ENCODE results near the gene ABCA8. TPM values are rescaled to one million over a fixed set of nuclear protein-coding genes. Genes with fewer than 3 reads are reported as not detected.

Gene ABCA8
- total RNA-seq, 2 donors from 2014 or later: not detected

DNA sequence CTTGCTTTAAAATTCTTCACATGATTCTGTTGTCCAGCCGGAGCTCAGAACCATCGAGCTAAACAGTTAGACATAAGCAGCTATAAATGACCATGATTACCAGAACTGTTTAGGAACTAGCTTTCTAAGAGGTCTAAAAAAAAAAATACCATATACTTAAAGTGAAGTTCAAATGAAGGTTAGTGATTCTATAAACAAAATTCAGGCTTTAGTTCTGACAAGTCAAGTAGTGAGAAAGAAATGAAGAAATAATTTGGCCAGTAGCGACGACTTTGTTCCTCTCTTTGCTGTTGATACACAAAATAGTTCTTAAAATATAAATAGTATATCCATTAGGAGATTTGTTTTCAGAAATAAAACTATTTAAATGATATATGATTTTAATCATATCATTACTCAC lies 27.7 kb downstream of the ABCA8 start:
- no peak for ATAC-seq
- Mint-ChIP-seq H3K4me3 (no peak overlapping the region), H3K27ac (no peak overlapping the region), H3K4me1 (no peaks in the 10 kb centered on the region), H3K36me3 (ENCODE audit: low read depth) (no peaks in the 10 kb centered on the region), H3K27me3 (peaks cover 6% of the 10 kb centered on the region)
- DNase-seq: no peak
- no peaks in the 10 kb centered on the region for H3K9me3 ChIP-seq (ENCODE audit: control insufficient read depth, low read length, poor library complexity, severe bottlenecking)

DNA sequence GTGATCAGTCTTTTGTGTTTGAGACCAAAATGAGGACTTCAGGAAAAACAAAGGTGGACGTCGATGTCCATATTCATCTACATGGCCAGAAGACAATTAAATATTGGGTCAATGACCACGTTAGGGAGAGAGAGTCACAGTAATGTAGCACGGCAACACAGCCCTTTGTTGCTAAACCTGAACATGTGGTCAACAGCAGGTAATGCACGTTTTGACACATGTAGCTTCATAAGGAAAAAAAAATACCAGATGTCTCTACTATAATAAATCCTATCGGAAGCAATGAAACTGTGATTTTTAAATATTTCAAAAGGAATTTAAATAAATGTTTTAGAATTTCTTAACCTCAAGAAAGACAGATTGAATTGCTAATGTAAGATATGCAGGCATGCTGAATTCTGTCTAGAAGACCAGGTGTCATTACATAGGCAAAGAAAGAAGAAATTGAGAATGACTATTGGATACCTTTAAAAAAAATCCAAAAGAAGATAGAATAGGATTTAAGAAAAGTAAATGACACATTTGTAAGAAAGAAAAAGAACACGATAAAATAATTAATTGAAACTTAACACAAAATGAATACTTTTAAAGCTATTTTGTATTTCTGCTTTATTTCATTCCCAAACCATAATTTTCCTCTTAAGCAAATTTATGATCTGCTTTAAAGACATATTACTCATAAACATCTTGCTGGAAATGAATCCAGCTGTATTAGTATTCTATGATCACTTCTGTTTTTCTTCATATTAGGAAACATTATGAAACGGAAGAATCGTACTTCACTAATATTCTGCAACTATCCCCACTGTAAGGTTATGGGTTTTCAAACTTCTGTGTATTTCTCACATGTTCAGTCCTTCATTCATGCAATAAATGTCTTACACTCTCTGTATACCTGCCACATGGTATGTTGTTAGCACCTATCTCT lies 30.1 kb downstream of the ABCA8 start:
- Mint-ChIP-seq H3K4me1 (no peaks in the 10 kb centered on the region), H3K36me3 (ENCODE audit: low read depth) (no peaks in the 10 kb centered on the region), H3K27me3 (peaks cover 6% of the 10 kb centered on the region), H3K27ac (no peak overlapping the region), H3K4me3 (no peak overlapping the region)
- H3K9me3 ChIP-seq (ENCODE audit: control insufficient read depth, low read length, poor library complexity, severe bottlenecking): no peaks in the 10 kb centered on the region
- DNase-seq (no peak), ATAC-seq (no peak)

DNA sequence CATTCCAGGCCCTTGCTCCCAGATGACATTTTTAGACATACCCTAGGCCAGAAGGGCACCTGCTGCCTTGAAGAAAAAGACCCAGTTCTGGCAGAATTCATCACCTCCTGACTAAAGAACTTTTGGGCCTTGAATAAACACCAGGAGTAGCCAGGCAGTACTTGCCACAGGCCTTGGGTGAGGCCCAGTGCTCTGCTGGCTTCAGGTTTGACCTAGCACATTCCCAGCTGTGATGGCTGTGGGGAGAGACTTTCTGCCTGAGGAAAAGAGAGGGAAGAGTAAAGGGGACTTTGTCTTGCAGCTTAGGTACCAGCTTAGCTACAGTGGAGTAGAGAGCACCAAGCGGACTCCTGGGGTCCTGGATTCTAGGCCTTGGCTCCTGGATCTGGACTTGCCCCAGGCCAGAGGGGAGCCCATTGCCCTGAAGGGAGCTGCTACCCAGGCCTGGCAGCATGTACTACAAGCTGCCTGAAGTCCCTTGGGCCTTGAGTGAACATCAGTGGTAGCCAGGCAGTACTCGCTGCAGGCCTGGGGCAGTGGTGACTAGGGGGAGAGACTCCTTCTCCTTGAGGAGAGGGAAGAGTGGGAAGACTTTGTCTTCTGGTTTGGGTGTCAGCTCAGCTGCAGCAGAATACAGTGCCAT lies 44.3 kb downstream of the ABCA8 start:
- Mint-ChIP-seq H3K4me3 (no peak overlapping the region), H3K4me1 (no peaks in the 10 kb centered on the region), H3K36me3 (ENCODE audit: low read depth) (no peaks in the 10 kb centered on the region), H3K27ac (no peak overlapping the region), H3K27me3 (no peaks in the 10 kb centered on the region)
- H3K9me3 ChIP-seq (ENCODE audit: control insufficient read depth, low read length, poor library complexity, severe bottlenecking): no peaks in the 10 kb centered on the region
- no peak for ATAC-seq
- no peak for DNase-seq

DNA sequence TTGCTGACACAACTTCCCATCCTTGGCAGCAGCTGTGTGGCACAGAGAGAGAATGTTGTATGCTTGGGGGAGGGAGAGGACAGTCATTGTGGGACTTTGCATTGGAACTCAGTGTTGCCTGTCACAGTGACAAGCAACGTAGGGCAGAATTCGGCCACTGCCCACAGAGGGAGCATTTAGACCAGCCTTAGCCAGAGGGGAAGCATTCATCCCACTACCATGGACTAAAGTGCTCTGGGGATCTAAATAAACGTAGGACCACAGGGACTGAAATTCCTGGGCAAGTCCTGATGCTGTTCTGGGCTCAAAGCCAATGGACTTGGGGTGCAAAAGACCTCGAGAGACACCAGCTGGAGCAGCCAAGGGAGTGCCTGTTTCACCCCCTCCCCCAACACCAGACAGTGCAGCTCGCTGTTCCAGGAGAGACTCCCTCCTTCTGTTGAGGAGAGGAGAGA lies 44.9 kb downstream of the ABCA8 start:
- no peak overlapping the region for H3K4me3 Mint-ChIP-seq
- no peak overlapping the region for H3K27ac Mint-ChIP-seq

DNA sequence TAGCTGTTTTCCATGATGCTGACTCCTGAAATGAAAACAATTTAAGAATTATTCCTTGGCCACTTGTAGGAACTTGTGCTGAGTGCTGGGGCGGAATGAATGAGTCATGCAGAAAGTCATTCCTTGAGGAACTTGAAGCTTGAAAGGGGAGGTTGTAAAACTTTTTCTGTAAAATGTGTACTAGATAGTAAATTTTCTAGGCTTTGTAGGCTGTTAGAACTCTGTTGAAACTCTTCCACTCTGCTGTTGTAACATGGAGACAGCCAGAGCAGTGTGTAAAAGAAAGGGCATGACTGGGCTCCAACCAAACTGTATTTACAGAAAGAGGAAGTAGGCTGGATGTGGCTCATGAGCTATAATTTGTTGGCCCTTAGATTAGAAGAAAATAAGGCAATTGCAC lies 46.1 kb downstream of the ABCA8 start:
- no peak overlapping the region for H3K27ac Mint-ChIP-seq
- no peaks in the 10 kb centered on the region for H3K36me3 Mint-ChIP-seq (ENCODE audit: low read depth)
- DNase-seq: no peak
- ATAC-seq: no peak
- H3K4me3 Mint-ChIP-seq: no peak overlapping the region
- no peaks in the 10 kb centered on the region for H3K27me3 Mint-ChIP-seq
- H3K9me3 ChIP-seq (ENCODE audit: control insufficient read depth, low read length, poor library complexity, severe bottlenecking): no peaks in the 10 kb centered on the region
- no peaks in the 10 kb centered on the region for H3K4me1 Mint-ChIP-seq

More for the DNA sequence above, 44.9 kb downstream of the ABCA8 start:
- no peak for ATAC-seq
- H3K4me1 Mint-ChIP-seq: no peaks in the 10 kb centered on the region
- no peaks in the 10 kb centered on the region for H3K36me3 Mint-ChIP-seq (ENCODE audit: low read depth)
- DNase-seq: no peak
- H3K27me3 Mint-ChIP-seq: no peaks in the 10 kb centered on the region
- no peaks in the 10 kb centered on the region for H3K9me3 ChIP-seq (ENCODE audit: control insufficient read depth, low read length, poor library complexity, severe bottlenecking)

DNA sequence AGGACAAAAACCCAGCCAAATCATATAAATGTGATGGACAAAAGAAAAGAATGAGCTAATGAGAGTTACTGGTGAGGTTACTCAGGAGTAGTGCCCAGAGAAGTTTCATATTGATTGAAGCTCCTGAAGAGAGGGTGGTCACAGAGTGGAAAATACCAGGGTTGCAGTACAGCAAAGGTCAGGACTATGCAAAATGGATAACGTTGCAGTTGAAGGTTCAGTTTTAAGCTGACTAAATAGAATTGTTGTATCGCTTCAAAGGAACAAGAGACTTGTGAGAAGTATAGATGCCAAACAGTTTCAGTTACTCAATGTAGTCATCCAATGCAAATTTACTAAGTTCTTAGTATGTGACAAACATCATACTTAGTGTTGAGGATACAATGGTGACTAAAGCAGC lies 47.1 kb downstream of the ABCA8 start:
- Mint-ChIP-seq H3K4me3 (no peak overlapping the region), H3K27ac (no peak overlapping the region), H3K4me1 (no peaks in the 10 kb centered on the region), H3K27me3 (peaks cover 6% of the 10 kb centered on the region), H3K36me3 (ENCODE audit: low read depth) (no peaks in the 10 kb centered on the region)
- H3K9me3 ChIP-seq (ENCODE audit: control insufficient read depth, low read length, poor library complexity, severe bottlenecking): no peaks in the 10 kb centered on the region
- DNase-seq: no peak
- no peak for ATAC-seq

DNA sequence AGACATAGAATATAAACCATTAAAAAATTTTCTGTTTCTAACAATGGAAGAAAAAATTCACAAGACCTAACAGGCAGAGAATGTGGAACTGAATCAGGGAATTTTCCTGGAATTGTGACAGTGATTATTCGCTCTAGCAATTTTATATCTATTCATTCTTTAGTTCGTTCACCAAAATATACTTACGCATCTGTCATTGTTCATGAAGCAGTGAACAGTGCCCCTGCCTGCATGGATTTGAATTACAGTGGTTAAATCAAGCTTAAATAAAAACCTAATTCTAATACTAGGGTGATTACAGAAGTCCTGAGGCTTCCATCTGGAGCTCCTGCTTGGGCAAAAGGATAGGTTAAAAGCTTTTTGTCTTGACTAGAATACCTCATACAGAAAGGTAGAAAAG lies 48.6 kb downstream of the ABCA8 start:
- H3K4me1 Mint-ChIP-seq: no peaks in the 10 kb centered on the region
- no peaks in the 10 kb centered on the region for H3K36me3 Mint-ChIP-seq (ENCODE audit: low read depth)
- no peaks in the 10 kb centered on the region for H3K9me3 ChIP-seq (ENCODE audit: control insufficient read depth, low read length, poor library complexity, severe bottlenecking)
- H3K4me3 Mint-ChIP-seq: no peak overlapping the region
- ATAC-seq (no peak), DNase-seq (no peak)
- peaks cover 7% of the 10 kb centered on the region for H3K27me3 Mint-ChIP-seq
- H3K27ac Mint-ChIP-seq: no peak overlapping the region

DNA sequence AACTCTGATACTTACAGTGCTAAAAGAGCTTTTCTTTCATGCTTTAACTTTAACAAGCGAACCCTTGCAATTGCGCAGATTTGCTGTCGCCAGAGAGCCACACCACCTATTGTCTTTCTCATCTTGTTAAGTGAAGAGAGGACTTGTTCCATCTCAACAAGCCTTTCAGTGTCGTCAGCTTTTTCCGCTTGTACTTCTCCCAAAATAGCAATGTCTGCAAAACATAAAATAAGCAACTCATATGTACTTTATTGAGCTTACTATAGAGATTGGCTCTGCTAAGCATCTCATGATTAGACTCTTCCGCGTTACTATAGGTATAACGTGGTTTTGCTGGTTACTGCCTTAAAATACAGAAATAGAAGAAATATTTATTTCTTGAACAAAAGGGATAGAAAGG lies 51.9 kb downstream of the ABCA8 start:
- DNase-seq: no peak
- Mint-ChIP-seq H3K36me3 (ENCODE audit: low read depth) (no peaks in the 10 kb centered on the region), H3K4me1 (no peaks in the 10 kb centered on the region), H3K27ac (no peak overlapping the region), H3K27me3 (peaks cover 7% of the 10 kb centered on the region), H3K4me3 (no peak overlapping the region)
- ATAC-seq: no peak
- no peaks in the 10 kb centered on the region for H3K9me3 ChIP-seq (ENCODE audit: control insufficient read depth, low read length, poor library complexity, severe bottlenecking)

DNA sequence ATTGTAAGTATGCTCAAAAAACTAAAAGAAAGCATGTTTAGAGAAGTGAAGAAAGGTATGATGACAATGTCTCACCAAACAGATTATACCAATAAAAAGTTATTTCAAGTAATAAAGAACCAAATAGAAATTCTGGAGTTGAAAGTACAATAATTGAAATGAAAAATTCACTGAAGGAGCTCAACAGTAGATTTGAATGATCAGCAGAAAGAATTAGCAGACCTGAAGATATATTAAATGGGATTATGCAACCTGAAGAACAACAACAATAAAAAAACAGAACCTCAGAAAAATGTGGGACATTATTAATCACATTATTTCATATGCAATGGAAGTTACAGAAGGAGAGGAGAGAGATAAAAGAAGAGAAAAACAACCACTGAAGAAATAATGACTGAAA lies 57.6 kb downstream of the ABCA8 start:
- H3K9me3 ChIP-seq (ENCODE audit: control insufficient read depth, low read length, poor library complexity, severe bottlenecking): no peaks in the 10 kb centered on the region
- DNase-seq: no peak
- H3K4me3 Mint-ChIP-seq: no peak overlapping the region
- H3K27ac Mint-ChIP-seq: no peak overlapping the region
- no peaks in the 10 kb centered on the region for H3K36me3 Mint-ChIP-seq (ENCODE audit: low read depth)
- no peak for ATAC-seq
- H3K27me3 Mint-ChIP-seq: peaks cover 2% of the 10 kb centered on the region
- no peaks in the 10 kb centered on the region for H3K4me1 Mint-ChIP-seq

DNA sequence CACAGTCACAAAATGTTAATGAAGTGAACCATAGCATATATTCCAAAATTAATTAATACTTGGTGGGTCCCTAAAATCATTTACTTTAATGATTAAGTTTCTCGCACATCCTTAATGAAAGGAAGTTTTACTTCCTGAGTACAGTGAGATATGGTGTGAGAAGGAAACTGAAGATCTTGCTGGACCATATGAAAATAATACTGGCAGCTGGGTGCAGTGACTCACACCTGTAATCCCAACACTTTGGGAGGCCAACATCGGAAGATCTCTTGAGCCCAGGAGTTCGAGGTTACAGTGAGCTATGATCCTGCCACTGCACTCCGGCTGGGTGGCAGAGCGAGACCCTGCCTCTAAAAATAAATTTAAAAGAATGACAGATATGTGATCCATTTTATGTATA lies 62.5 kb downstream of the ABCA8 start:
- H3K4me1 Mint-ChIP-seq: no peaks in the 10 kb centered on the region
- H3K36me3 Mint-ChIP-seq (ENCODE audit: low read depth): no peaks in the 10 kb centered on the region
- H3K9me3 ChIP-seq (ENCODE audit: control insufficient read depth, low read length, poor library complexity, severe bottlenecking): no peaks in the 10 kb centered on the region
- ATAC-seq (no peak), DNase-seq (no peak)
- no peak overlapping the region for H3K4me3 Mint-ChIP-seq
- H3K27me3 Mint-ChIP-seq: peaks cover 4% of the 10 kb centered on the region
- no peak overlapping the region for H3K27ac Mint-ChIP-seq

DNA sequence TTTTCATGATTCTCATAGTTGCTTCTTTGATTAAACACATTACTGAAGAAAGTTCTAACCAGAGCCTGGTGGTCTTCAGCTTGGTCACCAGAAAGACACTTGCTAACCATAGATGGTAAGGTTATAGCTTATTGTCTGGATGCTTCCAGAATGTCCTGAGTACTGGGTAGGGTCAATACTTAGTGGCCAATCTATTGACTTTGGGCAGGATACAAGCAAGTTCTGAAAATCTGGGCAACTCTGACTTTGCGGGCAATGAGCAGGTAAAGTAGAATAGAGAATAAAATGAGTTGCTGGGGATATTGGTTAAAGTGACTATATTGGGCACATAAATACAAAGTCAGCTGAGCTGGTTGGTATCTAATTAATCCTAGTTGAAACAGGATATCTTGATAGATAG lies 63.0 kb downstream of the ABCA8 start:
- H3K27ac Mint-ChIP-seq: no peak overlapping the region
- ATAC-seq: no peak
- H3K4me1 Mint-ChIP-seq: no peaks in the 10 kb centered on the region
- no peaks in the 10 kb centered on the region for H3K36me3 Mint-ChIP-seq (ENCODE audit: low read depth)
- no peak overlapping the region for H3K4me3 Mint-ChIP-seq
- DNase-seq: no peak
- no peaks in the 10 kb centered on the region for H3K9me3 ChIP-seq (ENCODE audit: control insufficient read depth, low read length, poor library complexity, severe bottlenecking)
- peaks cover 6% of the 10 kb centered on the region for H3K27me3 Mint-ChIP-seq

DNA sequence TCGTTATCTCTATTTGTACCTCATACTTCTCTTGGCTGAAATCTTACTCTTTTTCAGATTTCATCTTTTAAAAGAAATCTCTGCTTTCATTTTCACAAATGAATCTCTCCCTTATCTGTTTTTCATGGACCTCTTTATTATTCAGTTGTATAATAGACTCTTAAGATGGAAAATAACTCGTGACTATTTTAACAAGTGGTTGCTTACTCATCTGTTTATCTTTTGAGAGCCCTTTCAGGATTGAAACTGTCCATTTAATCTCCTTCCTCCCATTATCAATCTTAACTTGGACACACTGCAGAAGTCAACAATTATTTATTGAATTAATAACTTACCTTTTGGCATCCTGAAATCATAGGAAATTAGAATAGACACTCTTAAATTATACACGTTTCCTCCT lies 68.8 kb downstream of the ABCA8 start:
- DNase-seq (no peak), ATAC-seq (no peak)
- Mint-ChIP-seq H3K4me3 (no peak overlapping the region), H3K36me3 (ENCODE audit: low read depth) (no peaks in the 10 kb centered on the region), H3K27me3 (peaks cover 23% of the 10 kb centered on the region), H3K4me1 (no peaks in the 10 kb centered on the region), H3K27ac (no peak overlapping the region)
- H3K9me3 ChIP-seq (ENCODE audit: control insufficient read depth, low read length, poor library complexity, severe bottlenecking): no peaks in the 10 kb centered on the region

DNA sequence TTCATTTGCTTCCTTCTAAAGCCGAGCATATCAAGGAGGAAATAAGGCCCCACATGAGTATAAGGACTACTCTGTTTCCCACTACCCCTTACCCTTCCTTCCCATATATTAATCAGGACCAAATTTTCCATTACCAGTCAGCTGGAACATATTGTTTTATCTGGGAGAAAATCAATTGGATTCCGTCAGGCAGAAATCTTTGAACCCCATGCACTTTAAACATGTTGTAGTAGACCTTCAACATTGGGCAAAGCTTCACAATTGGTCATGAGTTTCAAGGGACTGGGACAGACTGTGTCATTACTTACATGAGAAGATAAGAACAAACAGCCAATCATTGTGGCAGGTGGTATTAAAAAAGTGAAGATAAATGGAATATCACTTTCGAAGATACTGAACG lies 70.3 kb downstream of the ABCA8 start:
- no peaks in the 10 kb centered on the region for H3K36me3 Mint-ChIP-seq (ENCODE audit: low read depth)
- no peaks in the 10 kb centered on the region for H3K4me1 Mint-ChIP-seq
- H3K27me3 Mint-ChIP-seq: peaks cover 28% of the 10 kb centered on the region
- no peaks in the 10 kb centered on the region for H3K9me3 ChIP-seq (ENCODE audit: control insufficient read depth, low read length, poor library complexity, severe bottlenecking)
- no peak overlapping the region for H3K4me3 Mint-ChIP-seq
- DNase-seq (no peak), ATAC-seq (no peak)
- no peak overlapping the region for H3K27ac Mint-ChIP-seq
